ENCODE data around the gene ASB7.
"Not testable (repeated sequence)": the region's sequence is repeated elsewhere in the genome, so short reads cannot be mapped to it uniquely, and the experiment has no call there.

Gene ASB7

GRCh38 chr15:100671858-100672543 is 69.6 kb downstream of the ASB7 start:
- ChIA-PET CTCF (interaction anchor here (0.7 to 3.5 kb wide), 35 partner anchors 8 to 337 kb away, joined by 3 to 47 read pairs (median 4); no protein-coding TSS in a partner anchor), POLR2A (no interaction called here)
- H3K4me3 ChIP-seq (ENCODE audit: low read depth, low read length): no peak overlapping the region
- no peak for DNase-seq (ENCODE audit: low read depth, low spot score)
- TF ChIP-seq, protein P1, sequence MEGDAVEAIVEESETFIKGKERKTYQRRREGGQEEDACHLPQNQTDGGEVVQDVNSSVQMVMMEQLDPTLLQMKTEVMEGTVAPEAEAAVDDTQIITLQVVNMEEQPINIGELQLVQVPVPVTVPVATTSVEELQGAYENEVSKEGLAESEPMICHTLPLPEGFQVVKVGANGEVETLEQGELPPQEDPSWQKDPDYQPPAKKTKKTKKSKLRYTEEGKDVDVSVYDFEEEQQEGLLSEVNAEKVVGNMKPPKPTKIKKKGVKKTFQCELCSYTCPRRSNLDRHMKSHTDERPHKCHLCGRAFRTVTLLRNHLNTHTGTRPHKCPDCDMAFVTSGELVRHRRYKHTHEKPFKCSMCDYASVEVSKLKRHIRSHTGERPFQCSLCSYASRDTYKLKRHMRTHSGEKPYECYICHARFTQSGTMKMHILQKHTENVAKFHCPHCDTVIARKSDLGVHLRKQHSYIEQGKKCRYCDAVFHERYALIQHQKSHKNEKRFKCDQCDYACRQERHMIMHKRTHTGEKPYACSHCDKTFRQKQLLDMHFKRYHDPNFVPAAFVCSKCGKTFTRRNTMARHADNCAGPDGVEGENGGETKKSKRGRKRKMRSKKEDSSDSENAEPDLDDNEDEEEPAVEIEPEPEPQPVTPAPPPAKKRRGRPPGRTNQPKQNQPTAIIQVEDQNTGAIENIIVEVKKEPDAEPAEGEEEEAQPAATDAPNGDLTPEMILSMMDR (IDR thresholded peaks at IDR 0.05; ENCODE audit: insufficient read depth, low read length, missing control alignments): peak; percentile 64

GRCh38 chr15:100672959-100673358 is 70.6 kb downstream of the ASB7 start:
- TF ChIP-seq, protein P1 (IDR thresholded peaks at IDR 0.05; ENCODE audit: insufficient read depth, low read length, missing control alignments): no peak
- H3K4me3 ChIP-seq (ENCODE audit: low read depth, low read length): no peak overlapping the region
- ChIA-PET CTCF (interaction anchor here (0.7 to 3.5 kb wide), 12 partner anchors 11 to 336 kb away, joined by 3 to 47 read pairs (median 8); no protein-coding TSS in a partner anchor), POLR2A (no interaction called here)
- no peak for DNase-seq (ENCODE audit: low read depth, low spot score)

- DNase-seq (ENCODE audit: low read depth, low spot score); H3K4me3 ChIP-seq (ENCODE audit: low read depth, low read length); POLR2A ChIA-PET: not testable (repeated sequence)
- CTCF ChIA-PET: interaction anchor here (1.2 to 2.7 kb wide), 2 partner anchors 20 to 194 kb away, joined by 3 to 8 read pairs; no protein-coding TSS in a partner anchor
Measured at GRCh38 chr15:100679151-100679550, 76.8 kb downstream of the ASB7 start.

DNA sequence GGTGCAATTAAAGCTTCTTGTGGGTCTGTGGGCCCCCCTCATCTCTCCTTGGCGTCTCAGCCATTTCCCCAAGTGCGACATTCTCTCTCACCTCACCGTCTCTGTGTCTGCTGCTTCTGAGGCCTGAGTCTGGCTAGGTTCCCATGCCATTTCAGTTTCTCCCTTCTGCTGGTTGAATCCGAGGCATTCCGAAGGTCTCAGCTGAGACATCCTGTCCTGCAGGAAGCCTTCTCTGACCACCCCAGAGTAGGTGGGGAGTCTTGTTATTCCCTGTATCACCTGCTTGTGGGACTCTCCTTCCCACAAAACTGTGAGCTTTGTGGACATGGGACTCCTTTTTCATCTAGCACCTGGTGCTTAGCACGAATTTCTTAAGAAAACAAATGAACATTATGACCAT is 78.3 kb downstream of the ASB7 start:
- ChIA-PET CTCF (interaction anchor here (1.4 to 2.7 kb wide), 3 partner anchors 9 to 327 kb away, joined by 5 to 8 read pairs (median 7); no protein-coding TSS in a partner anchor), POLR2A (no interaction called here)
- TF ChIP-seq, protein P1 (IDR thresholded peaks at IDR 0.05; ENCODE audit: insufficient read depth, low read length, missing control alignments): no peak
- DNase-seq (ENCODE audit: low read depth, low spot score): no peak
- H3K4me3 ChIP-seq (ENCODE audit: low read depth, low read length): no peak overlapping the region

GRCh38 chr15:100681335-100681746 is 79.0 kb downstream of the ASB7 start:
- POLR2A ChIA-PET: no interaction called here
- H3K4me3 ChIP-seq (ENCODE audit: low read depth, low read length): no peak overlapping the region
- TF ChIP-seq, protein P1 (IDR thresholded peaks at IDR 0.05; ENCODE audit: insufficient read depth, low read length, missing control alignments): no peak
- CTCF ChIA-PET: no interaction called here
- DNase-seq (ENCODE audit: low read depth, low spot score): no peak

- no peak for DNase-seq (ENCODE audit: low read depth, low spot score)
- no peak overlapping the region for H3K4me3 ChIP-seq (ENCODE audit: low read depth, low read length)
- ChIA-PET CTCF (interaction anchor here (1.0 to 2.7 kb wide), 3 partner anchors 11 to 193 kb away, joined by 3 to 6 read pairs (median 3); no protein-coding TSS in a partner anchor), POLR2A (no interaction called here)
- TF ChIP-seq, protein P1 (IDR thresholded peaks at IDR 0.05; ENCODE audit: insufficient read depth, low read length, missing control alignments): no peak
Measured at GRCh38 chr15:100682468-100682867, 80.1 kb downstream of the ASB7 start.
